K562 (cell line): Measurements from ENCODE around the gene MCAT. TPM values are rescaled to one million over a fixed set of nuclear protein-coding genes. Genes with fewer than 3 reads are reported as not detected.
A peak's percentile ranks its signal among the peaks of the same experiment; 100 is the strongest.

Source experiments
- ARID1B ChIP-seq: fragments of 450-650 bp; IDR thresholded peaks from 2 replicates; pipeline ENCODE4 v1.6.1; 2016; ENCODE audit warnings: antibody characterized with exemption, mild to moderate bottlenecking, inconsistent platforms
- CBFA2T2 ChIP-seq: fragments of 450-650 bp; conservative IDR thresholded peaks from 2 replicates; pipeline ENCODE4 v1.6.1; 2017; ENCODE audit warnings: mild to moderate bottlenecking
- CBX8 ChIP-seq: fragments of 200-600 bp; sonication (generic); IDR thresholded peaks from 2 replicates; pipeline ENCODE4 v1.6.1; 2012; ENCODE audit warnings: borderline replicate concordance, mixed run types, low read depth, mild to moderate bottlenecking, moderate library complexity, mixed read lengths, low read length, control low read depth, inconsistent platforms; ENCODE audit not compliant: poor library complexity, severe bottlenecking; ENCODE audit errors: extremely low read depth
- CC2D1A ChIP-seq: fragments of 450-650 bp; IDR thresholded peaks from 2 replicates; pipeline ENCODE4 v1.6.1; 2017; ENCODE audit warnings: mild to moderate bottlenecking
- CEBPB ChIP-seq: fragments of 450-650 bp; IDR thresholded peaks from 2 replicates; pipeline ENCODE4 v1.6.1; 2016; ENCODE audit warnings: missing genetic modification characterization, missing compliant biosample characterization
- CTBP1 ChIP-seq: fragments of 450-650 bp; IDR thresholded peaks from 2 replicates; pipeline ENCODE4 v1.6.1; 2016; ENCODE audit warnings: borderline replicate concordance
- DMBX1 ChIP-seq: fragments of 250-450 bp; sonication (Bioruptor Pico); IDR thresholded peaks from 2 replicates; pipeline ENCODE4 v1.8.0; 2022; ENCODE audit warnings: inconsistent platforms, mild to moderate bottlenecking, moderate library complexity, borderline replicate concordance
- GTF2E2 ChIP-seq: fragments of 200-800 bp; sonication (Bioruptor generic); IDR thresholded peaks from 2 replicates; pipeline ENCODE4 v1.6.1; 2016; ENCODE audit warnings: missing genetic modification characterization, missing compliant biosample characterization
- NRF1 ChIP-seq, 2 experiments: fragments of 450-650 bp; IDR thresholded peaks in 1 of 2; conservative IDR thresholded peaks in 1 of 2; 2 replicates each; pipeline ENCODE4 v1.6.1; 2014; ENCODE audit warnings: mild to moderate bottlenecking in 2 of 2
- SRSF1 ChIP-seq: fragments of 200-400 bp; formaldehyde crosslinking; IDR thresholded peaks from 2 replicates; pipeline ENCODE4 v1.6.1; 2017; ENCODE audit warnings: mild to moderate bottlenecking, low read depth, low read length, moderate library complexity
- TBL1XR1 ChIP-seq, 2 experiments: IDR thresholded peaks; 2 replicates each; pipeline ENCODE4 v1.6.1; 2012; ENCODE audit warnings: improper control_type of control experiment in 2 of 2, low read length in 2 of 2, mild to moderate bottlenecking in 1 of 2
- TCF7L2 ChIP-seq: fragments of 150-350 bp; IDR thresholded peaks from 2 replicates; pipeline ENCODE4 v1.6.1; 2016; ENCODE audit warnings: low read depth, mild to moderate bottlenecking, low read length, moderate library complexity
- USF1 ChIP-seq: sonication (generic); formaldehyde crosslinking; IDR thresholded peaks from 2 replicates; pipeline ENCODE4 v1.9.0; 2022; ENCODE audit warnings: mild to moderate bottlenecking, missing genetic modification reagents
- ZFX ChIP-seq: sonication (generic); formaldehyde crosslinking; IDR thresholded peaks from 2 replicates; pipeline ENCODE4 v1.8.0; 2022; ENCODE audit warnings: mild to moderate bottlenecking, missing genetic modification reagents, moderate library complexity
- ZNF140 ChIP-seq: fragments of 250-450 bp; sonication (Bioruptor Pico); IDR thresholded peaks from 2 replicates; pipeline ENCODE4 v1.8.0; 2021; ENCODE audit warnings: moderate library complexity, mild to moderate bottlenecking, inconsistent platforms
- ZNF507 ChIP-seq: conservative IDR thresholded peaks from 2 replicates; pipeline ENCODE4 v1.6.1; 2017; ENCODE audit warnings: missing genetic modification characterization, missing compliant biosample characterization
- polyA plus RNA-seq, 8 experiments: library from polyadenylated mRNA; depleted of rRNA in 4 of 8; stranded (reverse) in 5 of 8; unstranded in 3 of 8; fragments of >200 nt; fragmentation: Nextera tagmentation in 2 of 8; fragmentation: Illumina TruSeq in 1 of 8; extraction: Ambion mirVana in 2 of 8; extraction: Trizol in 1 of 8; gene quantifications; 2 replicates each; pipeline versions ENCODE4 v1.2.1 to v1.2.3, GENCODE V29; 2011 to 2014; ENCODE audit warnings: inconsistent platforms in 1 of 8, missing spikeins in 1 of 8
- total RNA-seq, 7 experiments: library from RNA; depleted of rRNA in 6 of 7; stranded (reverse); fragments of >200 nt in 6 of 7; fragmentation: Illumina TruSeq in 2 of 7; extraction: Trizol in 2 of 7; gene quantifications; 2 replicates each; pipeline versions ENCODE4 v1.2.1 to v1.2.3, GENCODE V29; 2011 to 2021; ENCODE audit warnings: low replicate concordance in 1 of 7

Gene MCAT
- total and polyA plus RNA-seq, 9 of the 15 experiments (the other 6 are each of a cell fraction or from before 2014, with no cell fraction given): 3.3 to 27.8 (median 13.9) TPM

GRCh38 chr22:43101306-43101705 lies 41.9 kb downstream of the MCAT start (continued):
- TF ChIP-seq CBX8 (no peak), GTF2E2 (tag) (no peak), CC2D1A (no peak), SRSF1 (no peak), USF1 (CRISPR knock-in tag) (0 out of 2 replicates have a peak, but pooled peaks have one; percentile 24), ZNF140 (CRISPR knock-in tag) (no peak), ZNF507 (tag) (no peak), TCF7L2 (no peak), TBL1XR1 (IDR thresholded peaks at IDR 0.05; ENCODE audit: low read length in 2 of 2) (no peak), CEBPB (no peak), ZFX (CRISPR knock-in tag) (peak; percentile 52), CTBP1 (peak; percentile 44; the same call in 1 of the 2 replicates), CBFA2T2 (0 out of 2 replicates have a peak, but pooled peaks have one; percentile 13), ARID1B (peak; percentile 51; the same call in 1 of the 2 replicates), NRF1 (conservative IDR thresholded peaks at IDR 0.05 in 1 of 2, IDR thresholded peaks at IDR 0.05 in 1 of 2) (peak in 1 of 2 experiments; percentile 27; a peak in 1 of 4 replicates), DMBX1 (CRISPR knock-in tag) (no peak)
